HG03196 (cell line): ENCODE results near the gene LRRC75B.
"Not testable (repeated sequence)": the region's sequence is repeated elsewhere in the genome, so short reads cannot be mapped to it uniquely, and the experiment has no call there.

Source experiments
- ATAC-seq: cut with Tn5 transposase; IDR thresholded peaks from one replicate; pipeline ENCODE4 v1.9.1; 2021; ENCODE audit not compliant: unreplicated experiment

Gene LRRC75B

GRCh38 chr22:24592851-24593558 is at the start of gene LRRC75B:
TSS of gene LRRC75B (minus strand) at chr22:24593073. CDS start at chr22:24593039, 34 bp downstream.
- ATAC-seq, result no peak

GRCh38 chr22:24642307-24642706 is 49.4 kb upstream of the LRRC75B start:
- not testable (repeated sequence) for ATAC-seq

- not testable (repeated sequence) for ATAC-seq
Measured at GRCh38 chr22:24636513-24636912, 43.6 kb upstream of the LRRC75B start.

- not testable (repeated sequence) for ATAC-seq
Measured at GRCh38 chr22:24634776-24635389, 42.0 kb upstream of the LRRC75B start.

GRCh38 chr22:24633231-24634023 is 40.6 kb upstream of the LRRC75B start:
- not testable (repeated sequence) for ATAC-seq

GRCh38 chr22:24632642-24633041 is 39.8 kb upstream of the LRRC75B start:
- ATAC-seq, result not testable (repeated sequence)

- ATAC-seq, result not testable (repeated sequence)
Measured at GRCh38 chr22:24631430-24632122, 38.7 kb upstream of the LRRC75B start.

- not testable (repeated sequence) for ATAC-seq
Measured at GRCh38 chr22:24630812-24631427, 38.0 kb upstream of the LRRC75B start.

- not testable (repeated sequence) for ATAC-seq
Measured at GRCh38 chr22:24629069-24629468, 36.2 kb upstream of the LRRC75B start.

GRCh38 chr22:24627911-24628310 is 35.0 kb upstream of the LRRC75B start:
- ATAC-seq, result not testable (repeated sequence)

GRCh38 chr22:24622596-24622995 is 29.7 kb upstream of the LRRC75B start:
- not testable (repeated sequence) for ATAC-seq

GRCh38 chr22:24621244-24621643 is 28.4 kb upstream of the LRRC75B start:
- ATAC-seq, result not testable (repeated sequence)

GRCh38 chr22:24614794-24615193 is 21.9 kb upstream of the LRRC75B start:
- not testable (repeated sequence) for ATAC-seq

GRCh38 chr22:24609888-24610287 is 17.0 kb upstream of the LRRC75B start:
- ATAC-seq, result not testable (repeated sequence)

GRCh38 chr22:24608327-24608726 is 15.5 kb upstream of the LRRC75B start:
- ATAC-seq, result not testable (repeated sequence)

GRCh38 chr22:24607429-24607983 is 14.6 kb upstream of the LRRC75B start:
- ATAC-seq, result not testable (repeated sequence)

- ATAC-seq, result not testable (repeated sequence)
Measured at GRCh38 chr22:24606340-24606739, 13.5 kb upstream of the LRRC75B start.

- ATAC-seq, result not testable (repeated sequence)
Measured at GRCh38 chr22:24603770-24604629, 11.1 kb upstream of the LRRC75B start.
